GM19239 (cell line): ENCODE measurements around the gene CLN5.

ENCODE experiments used
- DNase-seq: peaks from one replicate; pipeline ENCODE4 v3.0.0; 2011; ENCODE audit warnings: low spot score; ENCODE audit not compliant: insufficient read length
- FAIRE-seq: peaks from 2 replicates; lab custom pipeline; 2011; peaks lifted over from hg19 to GRCh38; lab: Jason Lieb, UNC

The CLN5 gene

GRCh38 chr13:77048681-77049080 is 56.8 kb downstream of the CLN5 start:
- DNase-seq, result no peak
- peak; percentile 21 for FAIRE-seq

- FAIRE-seq (no peak), DNase-seq (no peak)
These were observed 61.3 kb downstream of the CLN5 start for GRCh38 chr13:77053192-77053591.
